ENCODE results near the gene FCHO1. TPM values are rescaled to one million over a fixed set of nuclear protein-coding genes. Genes with fewer than 3 reads are reported as not detected.
"Not testable (repeated sequence)": the region's sequence is repeated elsewhere in the genome, so short reads cannot be mapped to it uniquely, and the experiment has no call there.

Gene FCHO1
- total RNA-seq, 4 donors from 2014 or later, result under 0.01 to 3.8 (median 1.4) TPM; not detected in 1

DNA sequence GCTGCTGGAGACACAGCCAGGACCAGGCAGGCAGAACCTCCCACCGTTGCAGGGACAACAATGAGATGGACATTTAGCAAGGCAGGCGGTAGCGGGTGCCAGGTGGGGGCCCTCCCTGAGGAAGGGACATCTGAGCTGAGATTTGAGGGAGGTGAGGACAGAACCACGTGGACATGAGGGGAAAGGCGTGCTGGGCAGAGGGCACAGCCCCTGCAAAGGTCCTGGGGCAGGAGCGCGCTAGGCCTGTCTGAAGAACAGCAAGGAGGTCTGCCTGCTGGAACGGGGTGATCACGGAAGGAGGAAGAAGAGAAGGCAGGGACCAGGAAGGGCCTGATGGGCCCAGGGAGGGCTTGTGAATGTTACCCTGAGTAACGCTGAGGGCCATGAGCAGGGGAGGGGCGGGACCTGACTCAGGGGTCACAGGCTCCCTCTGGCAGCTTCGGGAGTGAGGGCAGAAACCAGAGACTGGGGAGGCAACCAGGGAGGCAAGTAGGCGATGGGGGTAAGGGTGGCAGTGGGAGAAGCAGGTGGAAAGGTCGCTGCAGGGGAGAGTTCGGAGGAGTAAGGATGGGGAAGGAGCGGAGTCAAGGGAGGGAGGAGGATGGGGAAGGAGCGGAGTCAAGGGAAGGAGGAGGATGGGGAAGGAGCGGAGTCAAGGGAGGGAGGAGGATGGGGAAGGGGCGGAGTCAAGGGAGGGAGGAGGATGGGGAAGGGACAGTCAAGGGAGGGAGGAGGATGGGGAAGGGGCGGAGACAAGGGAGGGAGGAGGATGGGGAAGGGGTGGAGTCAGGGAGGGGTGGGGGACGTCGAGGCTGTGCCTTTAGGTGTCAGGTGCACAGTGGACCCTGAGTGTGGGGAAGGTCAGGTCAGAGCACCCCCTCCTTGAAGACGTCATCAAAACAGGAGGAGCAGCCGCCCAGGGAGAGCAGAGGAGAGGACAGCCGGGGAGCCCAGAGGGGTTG is 28.0 kb downstream of the FCHO1 start:
- DNase-seq, result no peak

DNA sequence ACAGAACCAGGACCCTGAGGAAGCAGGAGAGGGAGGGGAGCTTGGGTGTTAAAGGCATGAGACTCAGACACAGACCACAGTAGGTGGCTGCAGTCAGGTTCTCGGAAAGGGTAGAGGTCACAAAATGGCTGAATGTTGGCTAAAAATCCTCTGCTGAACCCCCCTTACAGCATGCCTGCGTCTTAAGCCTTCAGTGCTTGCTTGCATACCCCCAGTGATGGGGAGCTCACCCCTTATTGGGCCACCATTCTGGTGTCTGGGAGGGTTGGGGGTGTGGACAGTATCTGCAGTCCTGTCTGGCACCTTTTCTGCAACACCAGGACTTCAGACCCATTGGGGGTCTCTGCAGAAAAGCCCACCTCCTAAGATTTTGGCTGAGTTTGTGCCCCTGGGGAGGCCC is 29.5 kb downstream of the FCHO1 start:
- H3K27ac ChIP-seq, result no peak overlapping the region
- peaks cover 0 to 4% of the 10 kb centered on the region in 2 donors for H3K27me3 ChIP-seq
- TF ChIP-seq, protein P1, sequence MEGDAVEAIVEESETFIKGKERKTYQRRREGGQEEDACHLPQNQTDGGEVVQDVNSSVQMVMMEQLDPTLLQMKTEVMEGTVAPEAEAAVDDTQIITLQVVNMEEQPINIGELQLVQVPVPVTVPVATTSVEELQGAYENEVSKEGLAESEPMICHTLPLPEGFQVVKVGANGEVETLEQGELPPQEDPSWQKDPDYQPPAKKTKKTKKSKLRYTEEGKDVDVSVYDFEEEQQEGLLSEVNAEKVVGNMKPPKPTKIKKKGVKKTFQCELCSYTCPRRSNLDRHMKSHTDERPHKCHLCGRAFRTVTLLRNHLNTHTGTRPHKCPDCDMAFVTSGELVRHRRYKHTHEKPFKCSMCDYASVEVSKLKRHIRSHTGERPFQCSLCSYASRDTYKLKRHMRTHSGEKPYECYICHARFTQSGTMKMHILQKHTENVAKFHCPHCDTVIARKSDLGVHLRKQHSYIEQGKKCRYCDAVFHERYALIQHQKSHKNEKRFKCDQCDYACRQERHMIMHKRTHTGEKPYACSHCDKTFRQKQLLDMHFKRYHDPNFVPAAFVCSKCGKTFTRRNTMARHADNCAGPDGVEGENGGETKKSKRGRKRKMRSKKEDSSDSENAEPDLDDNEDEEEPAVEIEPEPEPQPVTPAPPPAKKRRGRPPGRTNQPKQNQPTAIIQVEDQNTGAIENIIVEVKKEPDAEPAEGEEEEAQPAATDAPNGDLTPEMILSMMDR (IDR thresholded peaks at IDR 0.05), result no peak
- no peaks in the 10 kb centered on the region for H3K36me3 ChIP-seq
- intact Hi-C loops (cut with DNase I; ENCODE audit: low total_unique reads), result no loop called here
- H3K4me1 ChIP-seq, result no peaks in the 10 kb centered on the region
- H3K9me3 ChIP-seq, result no peaks in the 10 kb centered on the region
- no peak overlapping the region for H3K4me3 ChIP-seq
- DNase-seq, result no peak

More for the DNA sequence above, 28.0 kb downstream of the FCHO1 start:
- Histone ChIP-seq H3K27me3 (peaks cover 0 to 4% of the 10 kb centered on the region in 2 donors), H3K4me3 (no peak overlapping the region), H3K9me3 (no peaks in the 10 kb centered on the region), H3K27ac (no peak overlapping the region), H3K36me3 (no peaks in the 10 kb centered on the region), H3K4me1 (no peaks in the 10 kb centered on the region)
- TF ChIP-seq, protein P1 (IDR thresholded peaks at IDR 0.05), result no peak
- TF ChIP-seq POLR2A (IDR thresholded peaks at IDR 0.05), result no peak
- intact Hi-C loops (cut with DNase I; ENCODE audit: low total_unique reads), result no loop called here

DNA sequence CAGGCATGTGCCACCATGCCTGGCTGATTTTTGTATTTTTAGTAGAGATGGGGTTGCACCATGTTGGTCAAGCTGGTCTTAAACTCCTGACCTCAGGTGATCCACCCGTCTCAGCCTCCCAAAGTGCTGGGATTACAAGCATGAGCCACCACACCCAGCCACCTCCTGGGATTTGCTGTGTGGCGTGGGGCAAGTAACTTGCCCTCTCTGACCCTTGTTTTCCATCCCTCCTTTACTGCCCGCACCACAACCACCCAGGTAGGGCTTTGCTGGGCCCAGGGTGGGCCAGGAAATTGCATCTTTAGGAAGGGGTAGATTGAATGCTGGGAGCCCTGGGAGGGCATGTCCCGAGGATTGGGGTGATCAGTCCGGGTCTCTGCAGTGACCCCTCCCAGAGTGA is 32.4 kb downstream of the FCHO1 start:
- H3K27ac ChIP-seq; H3K4me3 ChIP-seq; H3K27me3 ChIP-seq; H3K36me3 ChIP-seq; H3K4me1 ChIP-seq; H3K9me3 ChIP-seq; DNase-seq; intact Hi-C loops (cut with DNase I; ENCODE audit: low total_unique reads): not testable (repeated sequence)

DNA sequence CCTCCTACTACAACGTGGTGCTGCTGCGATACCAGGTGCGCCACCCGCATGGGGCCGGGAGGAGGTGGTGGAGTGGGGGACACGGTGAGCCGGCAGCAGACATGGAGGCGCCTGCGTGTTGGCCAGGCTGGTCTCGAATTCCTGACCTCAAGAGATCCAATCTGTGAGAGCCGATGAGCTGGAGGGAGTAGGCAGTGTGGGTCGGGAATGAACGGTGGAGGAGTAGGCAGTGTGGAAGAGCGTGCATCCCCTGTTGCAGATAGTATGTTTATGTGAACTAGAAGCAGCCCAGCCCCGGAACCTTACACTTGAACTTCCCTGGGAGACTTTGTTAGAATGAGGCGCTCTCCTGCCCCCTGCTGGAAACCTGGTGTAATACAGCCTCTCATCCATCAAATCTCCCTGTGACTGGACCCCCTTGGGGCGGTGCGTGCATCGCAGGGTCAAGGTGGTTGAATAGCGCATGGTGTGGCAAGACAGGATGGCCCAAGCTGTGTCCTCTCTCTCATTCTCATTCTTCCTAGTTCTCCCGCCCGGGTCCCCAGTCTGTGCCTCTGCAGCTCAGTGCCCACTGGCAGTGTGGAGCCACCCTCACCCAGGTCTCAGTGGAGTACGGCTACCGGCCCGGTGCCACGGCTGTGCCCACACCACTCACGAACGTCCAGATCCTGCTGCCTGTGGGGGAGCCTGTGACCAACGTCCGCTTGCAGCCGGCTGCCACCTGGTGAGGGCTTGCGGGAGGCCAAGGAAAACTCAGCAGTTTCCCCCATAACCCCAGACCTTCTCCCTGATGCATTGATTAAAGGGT is 33.1 kb downstream of the FCHO1 start:
- TF ChIP-seq POLR2A (IDR thresholded peaks at IDR 0.05), result no peak
- TF ChIP-seq, protein P1 (IDR thresholded peaks at IDR 0.05), result peak; percentile 46 to 59 (median 48)
- no peaks in the 10 kb centered on the region for H3K4me1 ChIP-seq
- H3K36me3 ChIP-seq, result no peaks in the 10 kb centered on the region
- H3K4me3 ChIP-seq, result no peak overlapping the region
- H3K9me3 ChIP-seq, result no peaks in the 10 kb centered on the region
- H3K27me3 ChIP-seq, result no peaks in the 10 kb centered on the region
- intact Hi-C loops (cut with DNase I; ENCODE audit: low total_unique reads), result no loop called here
- peak; percentile 33 to 50 for DNase-seq
- no peak overlapping the region for H3K27ac ChIP-seq

DNA sequence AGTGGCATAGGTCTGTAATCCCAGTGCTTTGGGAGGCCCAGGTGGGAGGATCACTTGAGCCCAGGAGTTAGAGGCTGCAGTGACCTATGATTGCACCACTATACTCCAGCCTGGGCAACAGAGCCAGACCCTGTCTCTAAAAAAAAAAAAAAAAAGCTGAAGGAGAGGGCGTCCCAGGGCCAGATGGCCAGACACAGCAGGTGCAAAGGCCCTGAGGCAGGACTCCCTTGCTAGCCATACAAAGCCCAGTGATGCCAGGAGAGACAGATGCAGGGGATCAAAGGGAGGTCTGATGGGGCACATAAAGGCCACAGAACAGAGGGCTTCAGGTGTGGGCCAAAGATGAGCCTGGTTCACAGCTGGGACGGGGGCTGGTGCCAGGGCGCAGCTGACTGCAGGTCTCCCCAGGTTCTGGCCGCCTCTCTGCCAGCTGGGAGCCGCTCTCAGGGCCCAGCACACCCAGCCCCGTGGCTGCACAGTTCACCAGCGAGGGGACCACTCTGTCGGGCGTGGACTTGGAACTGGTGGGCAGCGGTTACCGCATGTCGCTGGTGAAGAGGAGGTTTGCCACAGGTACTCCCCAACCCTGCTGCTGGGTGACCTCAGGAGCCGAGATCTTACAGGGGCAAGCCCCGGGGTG is 36.1 kb downstream of the FCHO1 start:
- Histone ChIP-seq H3K4me1 (no peaks in the 10 kb centered on the region), H3K36me3 (no peaks in the 10 kb centered on the region), H3K27ac (no peak overlapping the region), H3K4me3 (no peak overlapping the region), H3K27me3 (no peaks in the 10 kb centered on the region), H3K9me3 (no peaks in the 10 kb centered on the region)
- intact Hi-C loops (cut with DNase I; ENCODE audit: low total_unique reads), result no loop called here
- DNase-seq, result no peak
- TF ChIP-seq, protein P1 (IDR thresholded peaks at IDR 0.05), result no peak
- no peak for TF ChIP-seq POLR2A (IDR thresholded peaks at IDR 0.05)

All from uterus (tissue), 4 donors.